Measurements from ENCODE around the gene BIRC7. TPM values are rescaled to one million over a fixed set of nuclear protein-coding genes. Genes with fewer than 3 reads are reported as not detected.

Gene BIRC7
- total RNA-seq: not detected in 2 replicates

DNA sequence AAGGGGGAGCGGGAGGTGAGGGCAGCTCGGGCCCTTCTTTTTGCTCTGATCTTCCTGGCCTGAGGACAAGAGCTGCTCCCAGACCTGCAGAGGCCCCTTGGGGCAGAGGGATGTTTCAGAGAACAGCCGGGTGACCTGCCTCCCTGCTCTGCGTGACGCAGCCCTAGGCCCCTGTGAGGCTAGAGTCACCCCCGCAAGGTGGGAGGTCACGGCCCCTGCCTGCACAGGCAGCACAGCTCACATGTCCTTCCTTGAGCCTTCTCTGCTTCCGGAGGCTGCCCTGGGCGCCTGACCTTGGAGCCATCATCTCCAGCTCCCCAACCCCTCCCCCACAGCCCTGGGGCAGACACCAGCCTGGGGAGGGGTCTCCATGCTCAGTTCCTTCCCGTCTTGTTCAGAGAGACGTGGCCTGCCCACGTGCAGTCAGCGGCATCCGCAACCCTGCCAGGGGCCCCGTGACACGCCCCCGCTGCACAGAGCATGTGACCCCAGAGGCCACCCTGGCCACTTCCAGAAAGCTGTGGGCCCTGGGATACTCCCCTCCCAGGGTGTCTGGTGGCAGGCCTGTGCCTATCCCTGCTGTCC lies at the start of gene BIRC7:
TSS of gene BIRC7 (plus strand) at position 507 of the 585 bp plus-strand sequence. CDS start 192 bp downstream, outside the sequence.
- DNase-seq (ENCODE audit: low read depth) (no peak), FAIRE-seq (no peak)
- Histone ChIP-seq H3K27me3 (ENCODE audit: control insufficient read depth, insufficient read depth, low read length) (no peaks in the 10 kb centered on the region), H3K36me3 (ENCODE audit: control insufficient read depth, insufficient read depth, low read length) (no peaks in the 10 kb centered on the region), H3K4me3 (ENCODE audit: low read depth, low read length) (no peak within 1 kb of the TSS)
- TF ChIP-seq, protein P1, sequence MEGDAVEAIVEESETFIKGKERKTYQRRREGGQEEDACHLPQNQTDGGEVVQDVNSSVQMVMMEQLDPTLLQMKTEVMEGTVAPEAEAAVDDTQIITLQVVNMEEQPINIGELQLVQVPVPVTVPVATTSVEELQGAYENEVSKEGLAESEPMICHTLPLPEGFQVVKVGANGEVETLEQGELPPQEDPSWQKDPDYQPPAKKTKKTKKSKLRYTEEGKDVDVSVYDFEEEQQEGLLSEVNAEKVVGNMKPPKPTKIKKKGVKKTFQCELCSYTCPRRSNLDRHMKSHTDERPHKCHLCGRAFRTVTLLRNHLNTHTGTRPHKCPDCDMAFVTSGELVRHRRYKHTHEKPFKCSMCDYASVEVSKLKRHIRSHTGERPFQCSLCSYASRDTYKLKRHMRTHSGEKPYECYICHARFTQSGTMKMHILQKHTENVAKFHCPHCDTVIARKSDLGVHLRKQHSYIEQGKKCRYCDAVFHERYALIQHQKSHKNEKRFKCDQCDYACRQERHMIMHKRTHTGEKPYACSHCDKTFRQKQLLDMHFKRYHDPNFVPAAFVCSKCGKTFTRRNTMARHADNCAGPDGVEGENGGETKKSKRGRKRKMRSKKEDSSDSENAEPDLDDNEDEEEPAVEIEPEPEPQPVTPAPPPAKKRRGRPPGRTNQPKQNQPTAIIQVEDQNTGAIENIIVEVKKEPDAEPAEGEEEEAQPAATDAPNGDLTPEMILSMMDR (IDR thresholded peaks at IDR 0.05; ENCODE audit: insufficient read depth, low read length, severe bottlenecking): no peak

GRCh38 chr20:63186084-63186483 lies 49.6 kb upstream of the BIRC7 start:
- TF ChIP-seq, protein P1 (IDR thresholded peaks at IDR 0.05; ENCODE audit: insufficient read depth, low read length, severe bottlenecking): no peak
- FAIRE-seq (no peak), DNase-seq (ENCODE audit: low read depth) (no peak)
- H3K36me3 ChIP-seq (ENCODE audit: control insufficient read depth, insufficient read depth, low read length): no peaks in the 10 kb centered on the region
- no peaks in the 10 kb centered on the region for H3K27me3 ChIP-seq (ENCODE audit: control insufficient read depth, insufficient read depth, low read length)
- no peak overlapping the region for H3K4me3 ChIP-seq (ENCODE audit: low read depth, low read length)

- DNase-seq (ENCODE audit: low read depth) (peak; percentile 67), FAIRE-seq (no peak)
- TF ChIP-seq, protein P1 (IDR thresholded peaks at IDR 0.05; ENCODE audit: insufficient read depth, low read length, severe bottlenecking): peak; percentile 70
- Histone ChIP-seq H3K27me3 (ENCODE audit: control insufficient read depth, insufficient read depth, low read length) (no peaks in the 10 kb centered on the region), H3K4me3 (ENCODE audit: low read depth, low read length) (no peak overlapping the region), H3K36me3 (ENCODE audit: control insufficient read depth, insufficient read depth, low read length) (no peaks in the 10 kb centered on the region)
These were observed 49.0 kb upstream of the BIRC7 start for GRCh38 chr20:63186528-63187316.

- no peaks in the 10 kb centered on the region for H3K27me3 ChIP-seq (ENCODE audit: control insufficient read depth, insufficient read depth, low read length)
- H3K4me3 ChIP-seq (ENCODE audit: low read depth, low read length): no peak overlapping the region
- DNase-seq (ENCODE audit: low read depth) (no peak), FAIRE-seq (no peak)
- no peaks in the 10 kb centered on the region for H3K36me3 ChIP-seq (ENCODE audit: control insufficient read depth, insufficient read depth, low read length)
- TF ChIP-seq, protein P1 (IDR thresholded peaks at IDR 0.05; ENCODE audit: insufficient read depth, low read length, severe bottlenecking): no peak
These were observed 48.2 kb upstream of the BIRC7 start for GRCh38 chr20:63187338-63188158.

GRCh38 chr20:63188159-63188442 lies 47.6 kb upstream of the BIRC7 start:
- Histone ChIP-seq H3K27me3 (ENCODE audit: control insufficient read depth, insufficient read depth, low read length) (no peaks in the 10 kb centered on the region), H3K36me3 (ENCODE audit: control insufficient read depth, insufficient read depth, low read length) (no peaks in the 10 kb centered on the region), H3K4me3 (ENCODE audit: low read depth, low read length) (no peak overlapping the region)
- no peak for DNase-seq (ENCODE audit: low read depth)
- TF ChIP-seq, protein P1 (IDR thresholded peaks at IDR 0.05; ENCODE audit: insufficient read depth, low read length, severe bottlenecking): no peak
- FAIRE-seq: no peak

Data from bronchial epithelial cell (primary cell).